Stimulated activated CD4-positive, alpha-beta T cell treated with anti-CD3 and anti-CD28 coated beads, Interleukin-1b, Interleukin-23, amount 100 ng/mL, for 1 hour (primary cell): ENCODE measurements around the gene FKBP5.
"Not testable (repeated sequence)": the region's sequence is repeated elsewhere in the genome, so short reads cannot be mapped to it uniquely, and the experiment has no call there.

Experiments used
- DNase-seq, 2 donors: peaks; one replicate each; pipeline ENCODE4 v3.0.0-alpha.2; 2020; ENCODE audit warnings: low read depth in 2 of 2

FKBP5 gene

DNA sequence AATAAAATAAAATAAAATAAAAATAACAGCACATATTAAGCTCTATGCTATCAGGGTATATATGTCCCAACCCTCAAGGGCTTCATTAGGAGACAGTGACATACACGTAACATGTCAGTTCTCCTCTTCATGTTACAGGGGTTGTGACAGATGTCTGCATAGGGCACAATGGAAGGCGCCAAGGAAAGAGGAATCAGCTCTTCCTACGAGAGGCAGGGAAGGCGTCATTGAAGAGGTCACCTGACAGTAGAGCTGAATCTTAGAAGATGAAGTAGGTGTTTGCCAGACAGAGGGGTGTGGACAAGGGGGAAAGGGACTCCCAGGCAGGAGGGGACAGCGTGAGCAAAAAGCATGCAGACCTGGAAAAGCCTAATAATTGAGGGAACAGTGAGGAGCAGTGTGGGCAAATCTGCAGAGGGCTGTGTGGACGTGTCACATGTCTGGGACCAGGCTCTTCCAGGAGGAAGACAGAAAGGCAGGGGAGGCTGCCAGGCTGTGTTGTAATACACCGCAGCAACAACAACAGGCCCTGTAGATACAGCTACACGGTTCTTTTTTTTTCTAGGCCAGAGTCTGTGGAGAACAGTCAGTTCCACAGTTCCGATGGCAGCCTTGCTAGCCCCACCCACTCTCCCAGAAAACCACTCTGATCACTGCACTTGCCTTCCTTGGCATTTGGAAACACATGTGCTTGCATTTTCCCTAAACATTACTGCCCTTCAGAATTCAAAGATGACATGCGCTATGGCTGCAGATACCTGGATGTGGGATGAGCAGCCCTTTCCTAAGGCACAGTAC, 2.5 kb upstream of the FKBP5 start:
- DNase-seq, result no peak

DNA sequence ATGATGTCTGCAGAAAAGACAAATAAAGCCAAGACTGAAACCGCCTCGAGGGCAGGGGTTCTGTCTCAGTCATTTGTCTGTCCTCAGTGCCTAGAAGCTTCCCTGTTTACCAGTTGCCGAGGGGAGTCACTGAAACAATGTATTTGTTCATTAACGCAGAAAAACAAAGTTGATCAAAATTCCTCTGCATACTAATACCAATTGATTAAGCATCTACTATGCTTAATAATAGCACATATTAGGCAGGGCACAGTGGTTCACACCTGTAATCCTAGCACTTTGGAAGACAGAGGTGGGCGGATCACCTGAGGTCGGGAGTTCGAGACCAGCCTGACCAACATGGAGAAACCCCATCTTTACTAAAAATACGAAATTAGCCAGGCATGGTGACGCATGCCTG, 1.8 kb upstream of the FKBP5 start:
- DNase-seq, result no peak

DNA sequence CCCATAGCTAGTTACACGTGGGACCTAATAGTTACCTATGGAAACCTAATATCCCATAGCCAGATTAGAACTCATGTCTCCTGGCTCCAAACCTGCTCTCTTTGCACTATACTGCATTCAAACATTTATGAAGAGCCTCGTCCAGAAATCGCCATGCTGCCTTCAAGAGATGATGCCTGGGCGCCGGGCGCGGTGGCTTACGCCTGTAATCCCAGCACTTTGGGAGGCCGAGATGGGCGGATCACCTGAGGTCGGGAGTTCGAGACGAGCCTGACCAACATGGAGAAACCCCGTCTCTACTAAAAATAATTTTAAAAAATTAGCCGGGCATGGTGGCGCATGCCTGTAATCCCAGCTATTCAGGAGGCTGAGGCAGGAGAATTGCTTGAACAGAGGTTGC, 1.3 kb upstream of the FKBP5 start:
- not testable (repeated sequence) for DNase-seq

DNA sequence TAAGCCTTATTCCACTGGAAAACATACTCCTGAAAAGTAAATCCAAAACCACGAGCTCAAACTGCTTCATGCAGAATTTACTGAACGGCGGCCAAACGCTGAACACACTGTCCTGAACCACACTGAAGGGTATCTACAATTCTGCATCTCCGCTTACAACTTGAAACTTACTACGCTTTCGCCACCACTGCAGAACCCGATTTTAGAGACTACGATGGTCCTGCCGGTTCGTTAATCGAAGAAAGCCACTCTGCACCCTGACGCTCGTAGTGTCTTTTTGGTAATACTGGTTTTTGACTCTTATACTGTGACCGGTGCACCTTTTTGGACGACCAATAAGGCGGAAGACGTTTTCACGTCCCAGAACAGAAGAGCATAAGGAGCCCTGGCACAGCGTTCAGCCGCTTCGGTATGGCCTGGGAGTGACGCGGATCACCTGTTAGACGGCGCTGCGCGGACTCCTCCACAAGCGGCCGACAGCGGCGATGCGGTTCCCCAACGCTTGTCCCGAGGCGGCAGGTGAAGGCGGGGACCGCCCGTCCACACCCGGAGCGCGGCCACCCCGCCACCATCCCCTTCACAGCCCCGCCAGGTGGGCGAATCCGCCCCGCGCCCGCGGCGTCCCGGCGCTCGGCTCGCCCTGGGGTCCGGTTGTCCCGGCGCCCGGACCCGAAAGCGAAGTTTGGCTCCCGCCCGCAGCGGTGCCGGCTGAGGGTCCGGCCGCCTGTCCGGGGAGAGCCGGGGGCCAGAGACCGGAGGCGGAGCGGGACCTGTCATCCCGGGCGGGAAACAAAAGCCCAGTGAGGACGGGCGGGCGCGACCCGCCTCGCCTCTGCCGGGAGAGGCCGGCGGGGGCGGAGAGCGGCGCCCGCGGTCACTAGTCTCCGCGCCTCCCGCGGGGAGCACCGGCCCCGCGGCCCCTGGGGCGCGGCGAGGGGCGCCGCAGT, 784 bp downstream of the FKBP5 start:
- DNase-seq, result no peak

GRCh38 chr6:35686873-35687555, 1.7 kb downstream of the FKBP5 start:
- DNase-seq, result no peak

DNA sequence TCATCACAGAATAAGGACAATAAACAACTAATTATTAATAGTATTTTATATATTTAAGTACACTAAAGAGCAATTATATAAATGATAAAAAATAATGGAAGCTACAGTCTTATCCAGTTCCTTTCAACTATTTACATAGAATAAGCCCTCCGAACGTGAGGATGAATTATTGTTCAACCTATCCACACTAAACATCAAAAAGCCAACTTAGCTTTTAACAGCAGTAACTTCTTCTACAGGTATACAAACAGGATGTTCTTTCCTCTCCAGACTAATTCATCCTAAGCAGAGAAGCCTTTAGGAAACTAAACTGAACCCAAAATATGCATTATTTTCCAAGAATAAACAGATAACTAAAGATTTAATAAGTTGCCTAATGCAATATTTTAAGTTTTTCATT, 2.3 kb downstream of the FKBP5 start:
- DNase-seq, result no peak

- no peak for DNase-seq
These were observed 5.4 kb downstream of the FKBP5 start for GRCh38 chr6:35683267-35683666.

GRCh38 chr6:35681298-35681697, 7.4 kb downstream of the FKBP5 start:
- no peak for DNase-seq

DNA sequence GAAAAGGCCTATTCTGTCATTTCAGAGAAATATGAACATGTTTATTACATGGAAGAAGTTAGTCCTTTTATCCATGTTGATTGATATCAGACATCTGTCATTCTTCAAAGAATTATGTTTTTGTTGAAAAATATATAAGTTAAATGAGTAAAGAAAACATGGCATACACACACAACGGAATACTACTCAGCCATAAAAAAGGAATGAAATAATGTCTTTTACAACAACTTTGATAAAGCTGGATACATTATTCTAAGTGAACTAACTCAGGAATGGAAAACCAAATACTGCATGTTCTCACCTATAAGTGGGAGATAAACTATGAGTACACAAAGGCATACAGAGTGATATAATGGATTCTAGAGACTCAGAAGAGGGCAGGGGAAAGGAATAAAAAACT, 9.3 kb downstream of the FKBP5 start:
- DNase-seq, result no peak

GRCh38 chr6:35678814-35679213, 9.9 kb downstream of the FKBP5 start:
- no peak for DNase-seq

DNA sequence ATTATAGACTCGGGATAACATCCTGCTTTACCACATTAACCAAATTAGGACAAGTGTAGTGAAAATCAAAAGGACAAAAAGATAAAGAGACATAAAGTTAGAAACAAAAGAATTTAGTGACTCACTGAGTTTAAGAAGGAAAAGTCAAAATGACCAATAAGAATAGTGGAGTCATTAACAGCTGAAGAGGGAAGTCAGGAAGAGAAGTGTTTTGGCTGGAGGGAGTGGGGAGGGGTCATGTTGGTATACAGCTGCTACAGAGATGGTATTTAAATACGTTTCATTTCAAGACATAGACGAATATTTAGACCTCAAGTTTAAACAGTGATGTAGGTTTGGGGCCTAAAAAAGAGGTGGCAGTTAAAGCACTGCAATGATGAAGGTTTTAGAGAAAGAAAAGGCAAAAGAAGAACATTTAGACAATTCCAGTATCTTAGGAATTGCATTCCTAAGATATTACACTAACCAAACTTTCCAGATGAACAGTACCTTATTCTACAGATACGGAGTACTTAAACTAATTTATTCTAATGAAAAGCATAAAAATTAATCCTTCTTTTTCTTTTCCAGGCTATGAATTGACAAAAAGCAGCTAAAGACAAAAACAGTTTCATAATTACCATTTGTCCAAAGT, 10.6 kb downstream of the FKBP5 start:
- DNase-seq, result no peak

DNA sequence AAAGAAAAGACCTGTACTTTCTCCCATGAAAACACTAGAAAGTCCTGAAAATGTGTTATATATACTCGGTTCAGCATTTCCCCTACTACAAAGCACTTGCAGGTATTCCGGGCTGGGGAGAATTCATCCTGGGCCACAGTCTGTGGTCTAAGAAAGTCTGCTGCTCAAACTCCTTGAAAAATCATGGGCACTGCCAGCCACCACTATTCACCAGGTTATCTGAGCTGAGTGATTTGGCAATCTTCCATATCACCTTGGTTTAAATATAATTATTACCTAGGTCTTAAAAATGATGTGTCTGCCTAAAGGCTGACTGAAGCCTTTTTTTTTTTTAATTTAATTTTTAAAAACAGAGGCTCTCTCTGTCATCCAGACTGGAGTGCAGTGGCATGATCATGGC, 11.3 kb downstream of the FKBP5 start:
- no peak for DNase-seq

GRCh38 chr6:35675871-35676459, 12.8 kb downstream of the FKBP5 start:
- DNase-seq, result no peak

- DNase-seq, result no peak
These were observed 14.1 kb downstream of the FKBP5 start for GRCh38 chr6:35674594-35674993.

GRCh38 chr6:35673755-35674154, 15.0 kb downstream of the FKBP5 start:
- DNase-seq, result no peak

DNA sequence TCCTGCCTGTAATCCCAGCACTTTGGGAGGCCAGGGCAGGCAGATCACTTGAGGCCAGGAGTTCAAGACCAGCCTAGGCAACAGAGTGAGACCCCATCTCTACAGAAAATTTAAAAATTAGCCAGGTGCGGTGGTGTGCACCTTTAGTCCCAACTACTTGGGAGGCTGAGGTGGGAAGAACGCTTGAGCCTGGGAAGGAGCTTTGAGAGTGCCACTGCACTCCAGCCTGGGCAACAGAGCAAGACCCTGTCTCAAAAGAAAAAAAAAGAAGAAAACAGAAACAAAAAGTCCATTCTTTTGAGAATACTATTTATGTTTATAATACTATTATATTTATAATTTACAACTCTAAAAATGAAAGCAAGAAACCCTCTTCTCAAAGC, 15.4 kb downstream of the FKBP5 start:
- not testable (repeated sequence) for DNase-seq

- DNase-seq, result not testable (repeated sequence)
These were observed 18.3 kb downstream of the FKBP5 start for GRCh38 chr6:35670453-35670852.

GRCh38 chr6:35669451-35670045, 19.2 kb downstream of the FKBP5 start:
- DNase-seq, result no peak

- no peak for DNase-seq
These were observed 19.8 kb downstream of the FKBP5 start for GRCh38 chr6:35668744-35669450.

DNA sequence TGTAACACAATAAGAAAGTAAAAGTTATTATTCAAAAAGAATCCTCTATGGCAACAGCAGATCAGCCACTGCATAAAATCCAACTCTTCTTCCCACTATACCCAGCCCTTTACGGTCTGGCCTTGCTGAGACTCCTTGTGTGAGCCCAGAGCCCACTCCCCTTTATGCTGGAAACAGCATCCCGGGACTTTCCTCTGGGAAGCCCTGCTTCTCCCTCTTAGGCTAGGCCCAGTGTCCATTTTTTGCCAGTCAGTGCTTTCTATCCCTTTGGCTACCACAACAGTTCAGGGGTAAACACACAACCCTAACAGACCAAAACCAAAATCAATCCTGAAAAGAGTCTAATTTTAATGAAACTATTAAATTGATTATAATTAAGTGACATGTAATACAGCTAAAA, 20.6 kb downstream of the FKBP5 start:
- no peak for DNase-seq
